ENCODE data around the gene MICALL2.

MICALL2 gene

DNA sequence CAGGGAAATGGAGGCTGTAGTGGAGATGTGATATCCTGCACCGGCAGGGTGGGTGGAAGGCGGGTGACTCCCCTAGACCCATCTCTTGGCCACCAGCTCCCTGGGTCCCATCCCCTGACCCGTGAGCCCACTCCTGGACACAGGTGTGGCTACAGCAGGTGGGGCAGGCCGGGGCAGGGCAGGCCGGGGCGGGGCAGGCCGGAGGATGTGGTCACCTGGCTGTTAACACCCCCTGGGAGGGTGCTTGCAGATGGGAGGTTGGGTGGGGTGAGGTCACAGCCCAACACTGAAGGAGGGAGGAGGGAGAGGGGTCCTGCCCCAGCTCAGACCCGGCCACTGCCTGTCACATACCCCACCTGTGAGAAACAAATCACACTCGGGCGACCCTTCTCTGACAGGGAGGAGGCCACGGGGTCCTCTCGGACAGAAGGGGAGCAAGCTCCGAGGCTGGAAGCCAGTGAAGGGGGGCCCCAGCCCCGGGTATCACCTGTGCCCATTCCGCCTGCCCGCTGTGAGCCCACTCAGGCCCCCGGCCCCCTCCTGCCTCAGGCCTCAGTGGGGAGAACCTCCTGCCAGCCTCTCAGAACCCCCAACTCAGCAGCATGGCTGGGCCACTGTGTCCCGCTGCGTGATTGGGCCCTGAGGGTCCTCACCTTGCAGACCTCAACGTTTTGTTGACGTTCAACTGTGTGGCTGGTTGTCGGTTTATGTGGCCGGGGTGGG is 74.0 kb downstream of the MICALL2 start:
- H3K9ac ChIP-seq (ENCODE audit: insufficient read length) = no peak overlapping the region
- no peaks in the 10 kb centered on the region for H3K9me3 ChIP-seq (ENCODE audit: low read depth, low read length)
- H3K36me3 ChIP-seq (ENCODE audit: insufficient read depth, low read length) = no peaks in the 10 kb centered on the region
- no peak overlapping the region for H3K4me3 ChIP-seq
- TF ChIP-seq FOXP2 (optimal IDR thresholded peaks at IDR 0.05; ENCODE audit: control extremely low read depth, extremely low read length, insufficient read depth) (no peak), POLR2AphosphoS5 (IDR thresholded peaks at IDR 0.05; ENCODE audit: borderline replicate concordance, low read depth, low read length) (no peak), EZH2 (IDR thresholded peaks at IDR 0.05) (no peak)
- H3K27ac ChIP-seq = no peak overlapping the region
- DNase-seq (ENCODE audit: low read depth, low spot score) = no peak

All from SK-N-MC (cell line).